ENCODE measurements around the gene ANKRD66. TPM values are rescaled to one million over a fixed set of nuclear protein-coding genes. Genes with fewer than 3 reads are reported as not detected.

The ANKRD66 gene
- total and polyA plus RNA-seq, 2 experiments from 2014 or later = not detected

DNA sequence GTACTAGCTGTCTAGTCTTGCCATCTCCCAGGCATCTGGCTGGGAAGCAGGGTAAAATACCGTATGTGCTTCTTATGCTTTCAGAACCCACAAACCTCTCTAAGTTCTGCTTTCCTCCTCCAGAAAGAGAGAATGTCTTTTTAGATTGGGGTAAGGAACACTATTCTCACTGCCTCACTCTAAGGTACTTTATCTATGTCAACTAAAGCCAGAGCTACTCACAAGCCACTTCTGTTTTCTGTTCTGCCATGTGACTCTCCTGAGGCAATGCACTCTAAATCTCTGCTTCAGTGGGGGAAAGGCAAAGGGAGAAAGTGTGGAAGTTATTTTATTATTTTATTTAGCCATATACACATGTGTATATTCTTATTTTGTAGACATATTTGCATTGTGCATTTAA lies 62.1 kb downstream of the ANKRD66 start:
- Histone ChIP-seq H4K20me1 (ENCODE audit: insufficient read depth) (no peaks in the 10 kb centered on the region), H3K9me2 (ENCODE audit: insufficient read depth) (no peaks in the 10 kb centered on the region), H3F3A (ENCODE audit: insufficient read depth) (no peaks in the 10 kb centered on the region), H3K4me1 (ENCODE audit: insufficient read depth) (no peaks in the 10 kb centered on the region), H3K27me3 (replicated peaks; ENCODE audit: insufficient read depth) (peaks cover 5% of the 10 kb centered on the region), H3K36me3 (ENCODE audit: low read depth) (no peaks in the 10 kb centered on the region), H3K4me2 (ENCODE audit: unreplicated experiment) (no peak overlapping the region), H3K79me2 (ENCODE audit: insufficient read depth) (no peaks in the 10 kb centered on the region), H3K27ac (no peak overlapping the region), H2AFZ (no peak overlapping the region), H3K9ac (no peak overlapping the region), H3K4me3 (no peak overlapping the region), H3K9me3 (ENCODE audit: low read depth) (no peaks in the 10 kb centered on the region)
- in situ Hi-C loops (cut with MboI) = no loop called here
- WGBS, 2 experiments (ENCODE audit: low coverage in 1 of 2, low lambda C conversion rate in 2 of 2, missing lambda C conversion rate in 2 of 2) = 23 to 33% methylated on average over 1 of the region's 1 CpG
- DNase-seq = no peak
- TF ChIP-seq EZH2 (IDR thresholded peaks at IDR 0.05; ENCODE audit: insufficient read depth, poor library complexity, severe bottlenecking) (no peak), EZH2phosphoT487 (IDR thresholded peaks at IDR 0.05; ENCODE audit: insufficient read depth, low read depth) (no peak)

Other genes with a start within 250 kb of the ANKRD66 start
- 0.38 TPM in 1 of 2 replicates, not detected in the other for gene CYP39A1, start 94.1 kb upstream of the ANKRD66 start, total RNA-seq (2014; rRNA removed; shearing (Covaris generic))
- gene CYP39A1, start 94.1 kb upstream of the ANKRD66 start, polyA plus RNA-seq (2016; fragmentation: Nextera tagmentation; extraction: Ambion mirVana) = 0.08 and 0.46 TPM in 2 replicates
- 2.4 and 16.3 TPM in 2 replicates for gene SLC25A27, start 94.0 kb upstream of the ANKRD66 start, total RNA-seq (2014; rRNA removed; shearing (Covaris generic))
- 2.8 and 3.0 TPM in 2 replicates for gene SLC25A27, start 94.0 kb upstream of the ANKRD66 start, polyA plus RNA-seq (2016; fragmentation: Nextera tagmentation; extraction: Ambion mirVana)
- gene TDRD6, start 59.0 kb upstream of the ANKRD66 start, total RNA-seq (2014; rRNA removed; shearing (Covaris generic)) = not detected in 2 replicates
- gene TDRD6, start 59.0 kb upstream of the ANKRD66 start, polyA plus RNA-seq (2016; fragmentation: Nextera tagmentation; extraction: Ambion mirVana) = not detected in 2 replicates
- gene PLA2G7, start 11.6 kb upstream of the ANKRD66 start, total RNA-seq (2014; rRNA removed; shearing (Covaris generic)) = not detected in 2 replicates
- not detected in 2 replicates for gene PLA2G7, start 11.6 kb upstream of the ANKRD66 start, polyA plus RNA-seq (2016; fragmentation: Nextera tagmentation; extraction: Ambion mirVana)
- gene MEP1A, start 46.5 kb downstream of the ANKRD66 start, total RNA-seq (2014; rRNA removed; shearing (Covaris generic)) = not detected in 2 replicates
- gene MEP1A, start 46.5 kb downstream of the ANKRD66 start, polyA plus RNA-seq (2016; fragmentation: Nextera tagmentation; extraction: Ambion mirVana) = not detected in 2 replicates
- gene ADGRF5, start 175.0 kb downstream of the ANKRD66 start, total RNA-seq (2014; rRNA removed; shearing (Covaris generic)) = 0.13 and 0.65 TPM in 2 replicates
- 0.28 and 0.29 TPM in 2 replicates for gene ADGRF5, start 175.0 kb downstream of the ANKRD66 start, polyA plus RNA-seq (2016; fragmentation: Nextera tagmentation; extraction: Ambion mirVana)

Measured in GM23248 (cell line).